Fibroblast of mammary gland (primary cell): ENCODE measurements around the gene CHRM2.

Experiments
- DNase-seq: peaks from one replicate; pipeline ENCODE4 v3.0.0-alpha.2; 2010; ENCODE audit warnings: low read depth
- H3K4me3 ChIP-seq: 2 replicates; pipeline ENCODE4 v1.5.1; 2011; ENCODE audit warnings: low read depth, mild to moderate bottlenecking, low read length, moderate library complexity; ENCODE audit not compliant: control insufficient read depth
- TF ChIP-seq, protein P1 (sequence below): conservative IDR thresholded peaks from 2 replicates; pipeline ENCODE4 v1.5.1; 2011; ENCODE audit warnings: low read depth, low read length, inconsistent platforms; ENCODE audit not compliant: control insufficient read depth, insufficient read depth

The CHRM2 gene

DNA sequence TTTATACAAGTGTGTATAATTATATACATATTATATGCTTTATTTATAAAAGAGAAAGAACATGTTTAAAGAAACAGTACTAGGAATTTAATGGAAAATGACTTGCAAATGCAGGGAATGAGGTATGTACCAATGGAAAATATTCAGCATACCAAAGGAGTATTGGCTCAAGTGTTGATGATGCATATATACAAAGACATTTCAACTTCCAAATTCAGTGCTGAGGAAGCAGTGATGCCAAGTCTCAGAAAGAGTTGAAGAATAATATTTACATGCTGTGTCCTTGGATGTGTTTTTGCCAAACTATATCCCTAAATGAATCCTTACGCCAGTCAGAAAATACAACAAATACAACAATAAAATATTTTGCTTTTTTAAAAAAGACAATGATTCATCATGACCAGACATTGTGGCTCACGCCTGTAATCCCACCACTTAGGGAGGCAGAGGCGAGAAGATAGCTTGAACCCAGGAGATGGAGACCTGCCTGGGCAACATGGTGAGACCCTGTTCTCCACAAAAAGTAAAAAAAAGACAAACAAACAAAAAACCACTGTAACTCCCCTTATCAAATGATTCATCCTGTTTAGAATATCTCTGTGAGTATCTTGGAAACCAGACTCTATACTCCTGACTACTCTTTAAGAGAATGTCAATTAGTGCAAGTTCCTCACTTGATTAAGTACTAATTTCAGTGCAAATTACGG is 157.2 kb downstream of the CHRM2 start:
- TF ChIP-seq, protein P1, sequence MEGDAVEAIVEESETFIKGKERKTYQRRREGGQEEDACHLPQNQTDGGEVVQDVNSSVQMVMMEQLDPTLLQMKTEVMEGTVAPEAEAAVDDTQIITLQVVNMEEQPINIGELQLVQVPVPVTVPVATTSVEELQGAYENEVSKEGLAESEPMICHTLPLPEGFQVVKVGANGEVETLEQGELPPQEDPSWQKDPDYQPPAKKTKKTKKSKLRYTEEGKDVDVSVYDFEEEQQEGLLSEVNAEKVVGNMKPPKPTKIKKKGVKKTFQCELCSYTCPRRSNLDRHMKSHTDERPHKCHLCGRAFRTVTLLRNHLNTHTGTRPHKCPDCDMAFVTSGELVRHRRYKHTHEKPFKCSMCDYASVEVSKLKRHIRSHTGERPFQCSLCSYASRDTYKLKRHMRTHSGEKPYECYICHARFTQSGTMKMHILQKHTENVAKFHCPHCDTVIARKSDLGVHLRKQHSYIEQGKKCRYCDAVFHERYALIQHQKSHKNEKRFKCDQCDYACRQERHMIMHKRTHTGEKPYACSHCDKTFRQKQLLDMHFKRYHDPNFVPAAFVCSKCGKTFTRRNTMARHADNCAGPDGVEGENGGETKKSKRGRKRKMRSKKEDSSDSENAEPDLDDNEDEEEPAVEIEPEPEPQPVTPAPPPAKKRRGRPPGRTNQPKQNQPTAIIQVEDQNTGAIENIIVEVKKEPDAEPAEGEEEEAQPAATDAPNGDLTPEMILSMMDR, result no peak

GRCh38 chr7:137026176-137026500 is 157.7 kb downstream of the CHRM2 start:
- DNase-seq, result no peak
- TF ChIP-seq, protein P1, result no peak
- no peak overlapping the region for H3K4me3 ChIP-seq

More for the DNA sequence above, 157.2 kb downstream of the CHRM2 start:
- no peak overlapping the region for H3K4me3 ChIP-seq
- peak; percentile 2 for DNase-seq

DNA sequence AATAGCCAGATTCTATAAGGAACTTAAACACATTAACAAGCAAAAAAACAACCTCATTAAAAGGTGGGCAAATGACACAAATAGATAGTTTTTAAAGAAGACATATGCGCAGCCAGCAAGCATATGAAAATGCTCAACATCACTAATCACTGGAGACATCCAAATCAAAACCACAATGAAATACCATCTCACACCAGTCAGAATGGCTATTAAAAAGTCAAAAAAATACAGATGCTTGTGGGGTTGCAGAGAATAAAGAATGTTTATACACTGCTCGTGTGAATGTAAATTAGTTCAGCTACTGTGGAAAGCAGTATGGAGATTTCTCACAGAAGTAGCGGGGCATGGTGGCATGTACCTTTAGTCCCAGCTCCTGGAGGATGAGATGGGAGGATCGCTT is 164.0 kb downstream of the CHRM2 start:
- DNase-seq, result no peak
- no peak overlapping the region for H3K4me3 ChIP-seq
- TF ChIP-seq, protein P1, result no peak

GRCh38 chr7:137036768-137037167 is 168.3 kb downstream of the CHRM2 start:
- H3K4me3 ChIP-seq, result no peak overlapping the region
- no peak for DNase-seq
- TF ChIP-seq, protein P1, result no peak

- TF ChIP-seq, protein P1, result no peak
- DNase-seq, result no peak
- H3K4me3 ChIP-seq, result no peak overlapping the region
Observed at GRCh38 chr7:137038706-137039105, 170.3 kb downstream of the CHRM2 start.

DNA sequence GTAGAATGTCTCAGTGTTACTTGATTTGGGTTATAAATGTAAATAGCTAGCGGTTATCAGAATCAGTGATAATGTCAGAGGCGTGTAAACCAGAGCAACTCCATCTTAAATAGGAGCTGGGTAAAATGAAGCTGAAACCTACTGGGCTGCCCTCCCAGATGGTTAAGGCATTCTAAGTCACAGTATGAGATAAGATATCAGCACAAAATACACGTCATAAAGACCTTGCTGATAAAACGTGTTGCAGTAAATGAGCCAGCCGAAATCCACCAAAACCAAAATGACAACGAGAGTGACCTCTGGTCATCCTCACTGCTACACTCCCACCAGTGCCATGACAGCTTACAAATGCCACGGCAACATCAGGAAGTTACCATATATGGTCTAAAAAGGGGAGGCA is 172.3 kb downstream of the CHRM2 start:
- no peak for DNase-seq
- TF ChIP-seq, protein P1, result no peak
- H3K4me3 ChIP-seq, result no peak overlapping the region

- TF ChIP-seq, protein P1, result no peak
- no peak for DNase-seq
- no peak overlapping the region for H3K4me3 ChIP-seq
Observed at GRCh38 chr7:137045573-137045972, 177.1 kb downstream of the CHRM2 start.
